RPMI8226 (cell line): Measurements from ENCODE around the gene DIRAS3.
"Not testable (repeated sequence)": the region's sequence is repeated elsewhere in the genome, so short reads cannot be mapped to it uniquely, and the experiment has no call there.

Experiments
- DNase-seq: peaks from one replicate; pipeline ENCODE4 v3.0.0-alpha.2; 2015

The DIRAS3 gene

GRCh38 chr1:68016381-68016780, 34.0 kb downstream of the DIRAS3 start:
- DNase-seq: no peak

GRCh38 chr1:68015971-68016370, 34.5 kb downstream of the DIRAS3 start:
- no peak for DNase-seq

- DNase-seq: no peak
Measured at GRCh38 chr1:68015369-68015768, 35.1 kb downstream of the DIRAS3 start.

- no peak for DNase-seq
Measured at GRCh38 chr1:68013351-68013750, 37.1 kb downstream of the DIRAS3 start.

- DNase-seq: no peak
Measured at GRCh38 chr1:68011657-68012375, 38.6 kb downstream of the DIRAS3 start.

- no peak for DNase-seq
Measured at GRCh38 chr1:68010543-68010942, 39.9 kb downstream of the DIRAS3 start.

GRCh38 chr1:68010090-68010489, 40.3 kb downstream of the DIRAS3 start:
- no peak for DNase-seq

- not testable (repeated sequence) for DNase-seq
Measured at GRCh38 chr1:68003626-68004025, 46.8 kb downstream of the DIRAS3 start.

- DNase-seq: no peak
Measured at GRCh38 chr1:68000191-68000590, 50.2 kb downstream of the DIRAS3 start.

GRCh38 chr1:67997746-67998145, 52.7 kb downstream of the DIRAS3 start:
- no peak for DNase-seq
